Measurements from ENCODE around the gene GRIA3. TPM values are rescaled to one million over a fixed set of nuclear protein-coding genes. Genes with fewer than 3 reads are reported as not detected.

Gene GRIA3
- total RNA-seq, 4 donors from 2014 or later: 0.19 to 1.1 (median 0.55) TPM

DNA sequence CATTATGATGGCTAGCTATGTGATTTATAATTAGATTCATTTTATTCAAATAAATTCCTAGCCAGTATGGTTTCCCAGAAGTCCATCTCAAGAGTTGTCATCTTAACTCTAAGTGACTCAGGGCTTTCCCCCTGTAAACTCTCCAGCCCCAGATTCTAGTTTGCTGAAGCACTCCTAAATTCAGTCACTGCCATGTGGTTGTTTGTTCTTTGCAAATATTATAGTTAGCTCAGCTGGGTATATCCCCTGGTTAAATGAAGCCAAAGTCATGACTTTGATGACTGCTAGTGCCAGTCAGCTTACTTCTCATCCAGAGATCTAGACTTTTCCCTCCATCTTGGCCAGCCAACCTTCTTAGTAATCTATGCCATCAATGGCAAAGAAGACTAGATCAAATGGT, 126.0 kb downstream of the GRIA3 start:
- no peak for DNase-seq (ENCODE audit: low spot score)
- ATAC-seq (ENCODE audit: low FRiP score): no peak
- TF ChIP-seq, protein P1, sequence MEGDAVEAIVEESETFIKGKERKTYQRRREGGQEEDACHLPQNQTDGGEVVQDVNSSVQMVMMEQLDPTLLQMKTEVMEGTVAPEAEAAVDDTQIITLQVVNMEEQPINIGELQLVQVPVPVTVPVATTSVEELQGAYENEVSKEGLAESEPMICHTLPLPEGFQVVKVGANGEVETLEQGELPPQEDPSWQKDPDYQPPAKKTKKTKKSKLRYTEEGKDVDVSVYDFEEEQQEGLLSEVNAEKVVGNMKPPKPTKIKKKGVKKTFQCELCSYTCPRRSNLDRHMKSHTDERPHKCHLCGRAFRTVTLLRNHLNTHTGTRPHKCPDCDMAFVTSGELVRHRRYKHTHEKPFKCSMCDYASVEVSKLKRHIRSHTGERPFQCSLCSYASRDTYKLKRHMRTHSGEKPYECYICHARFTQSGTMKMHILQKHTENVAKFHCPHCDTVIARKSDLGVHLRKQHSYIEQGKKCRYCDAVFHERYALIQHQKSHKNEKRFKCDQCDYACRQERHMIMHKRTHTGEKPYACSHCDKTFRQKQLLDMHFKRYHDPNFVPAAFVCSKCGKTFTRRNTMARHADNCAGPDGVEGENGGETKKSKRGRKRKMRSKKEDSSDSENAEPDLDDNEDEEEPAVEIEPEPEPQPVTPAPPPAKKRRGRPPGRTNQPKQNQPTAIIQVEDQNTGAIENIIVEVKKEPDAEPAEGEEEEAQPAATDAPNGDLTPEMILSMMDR (IDR thresholded peaks at IDR 0.05): no peak

DNA sequence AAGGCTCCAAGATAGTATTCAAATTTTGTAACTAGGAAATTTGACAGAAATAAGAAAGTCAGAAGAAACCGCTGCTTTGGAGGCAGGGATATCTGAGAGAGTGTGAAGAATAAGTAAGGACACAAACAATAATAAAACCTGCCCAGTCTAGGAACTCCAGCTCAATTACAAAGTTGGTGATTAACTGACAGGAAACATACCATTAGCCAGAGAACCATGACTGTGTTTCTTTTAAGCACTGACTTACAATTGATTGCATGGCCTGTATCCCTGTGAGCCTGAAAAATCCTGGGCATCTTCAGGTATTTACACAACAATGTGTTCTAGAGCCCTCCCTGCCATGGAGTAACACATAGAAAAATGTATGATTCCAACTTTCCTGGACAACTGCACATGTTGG, 127.4 kb downstream of the GRIA3 start:
- DNase-seq (ENCODE audit: low spot score) (no peak), ATAC-seq (ENCODE audit: low FRiP score) (no peak)
- TF ChIP-seq, protein P1 (IDR thresholded peaks at IDR 0.05): no peak

DNA sequence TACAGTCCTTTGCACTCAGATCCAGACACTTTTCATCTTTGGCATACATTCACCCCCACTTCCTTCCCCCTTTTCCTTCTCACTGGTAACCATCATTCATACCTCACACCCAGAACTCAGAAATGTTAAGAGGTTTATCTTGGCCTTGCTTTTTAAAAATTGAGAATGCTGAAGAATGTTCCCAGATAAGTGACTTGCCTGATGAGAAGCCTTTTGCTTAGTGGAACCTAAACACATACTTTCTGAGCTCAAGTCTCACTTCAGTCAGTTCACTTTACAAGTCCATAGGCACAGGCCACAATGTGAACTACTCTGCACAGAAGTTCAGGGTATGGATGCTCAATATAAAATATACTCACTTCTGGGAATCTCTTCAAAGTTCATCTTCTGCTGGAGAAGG, 129.4 kb downstream of the GRIA3 start:
- ATAC-seq (ENCODE audit: low FRiP score): no peak
- DNase-seq (ENCODE audit: low spot score): no peak
- TF ChIP-seq, protein P1 (IDR thresholded peaks at IDR 0.05): no peak

DNA sequence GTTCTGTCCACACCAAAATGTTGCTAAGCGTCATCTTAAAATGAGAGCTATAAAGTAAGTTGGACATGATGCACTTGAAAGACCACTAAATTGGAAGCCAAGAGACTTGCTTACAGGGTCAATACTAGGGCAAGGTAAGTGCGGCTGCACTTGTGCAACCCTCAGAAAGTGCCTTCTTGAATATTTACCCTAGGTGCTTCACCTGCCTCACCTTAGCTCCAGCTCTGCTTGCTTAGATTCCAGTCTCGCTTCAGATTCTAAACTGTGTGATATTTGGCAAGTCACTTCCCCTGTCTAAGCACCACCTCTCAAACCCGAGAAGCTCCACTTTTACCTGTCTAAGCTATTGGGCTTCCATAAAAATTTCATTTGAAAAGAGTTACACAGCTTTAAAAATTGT, 136.5 kb downstream of the GRIA3 start:
- TF ChIP-seq, protein P1 (IDR thresholded peaks at IDR 0.05): no peak
- ATAC-seq (ENCODE audit: low FRiP score) (no peak), DNase-seq (ENCODE audit: low spot score) (no peak)

DNA sequence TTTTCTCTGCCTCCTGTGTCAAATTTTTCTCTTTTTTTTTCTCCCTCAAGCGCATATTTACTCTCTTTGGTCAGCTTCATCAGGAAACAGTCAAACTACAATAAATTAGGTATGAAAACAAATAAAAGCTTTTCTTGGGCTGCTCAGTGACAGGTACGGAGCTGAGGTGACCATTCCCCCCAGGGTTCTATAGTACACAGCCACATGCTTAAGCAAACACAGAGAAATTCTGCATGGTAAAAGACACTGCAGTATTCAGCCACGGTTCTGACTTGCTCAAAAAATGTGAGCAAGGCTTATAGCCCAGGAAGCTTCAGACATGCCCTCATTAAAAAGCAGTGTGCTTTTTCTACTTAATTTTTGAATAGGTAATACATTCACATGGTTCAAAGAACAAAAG, 138.5 kb downstream of the GRIA3 start:
- DNase-seq (ENCODE audit: low spot score) (no peak), ATAC-seq (ENCODE audit: low FRiP score) (no peak)
- TF ChIP-seq, protein P1 (IDR thresholded peaks at IDR 0.05): no peak

DNA sequence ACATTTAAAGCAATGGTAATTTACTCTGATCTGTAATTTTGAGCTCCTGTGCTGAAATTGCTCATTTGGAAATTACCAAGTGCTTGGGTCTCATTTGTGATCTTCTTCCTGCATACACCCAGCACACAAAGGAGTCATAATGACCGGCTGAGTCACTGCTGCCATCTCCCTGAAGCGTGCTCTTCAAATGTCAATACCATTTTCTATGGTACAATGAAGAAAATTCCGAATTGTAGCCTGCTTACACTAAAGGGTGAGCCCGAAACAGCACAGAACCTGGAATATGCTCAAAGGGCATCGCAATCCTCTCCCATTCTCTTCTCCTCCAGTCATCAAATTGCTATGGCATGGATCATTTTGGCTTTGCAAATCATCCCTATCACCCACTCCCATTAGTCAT, 140.5 kb downstream of the GRIA3 start:
- TF ChIP-seq, protein P1 (IDR thresholded peaks at IDR 0.05): no peak
- ATAC-seq (ENCODE audit: low FRiP score): no peak
- DNase-seq (ENCODE audit: low spot score): no peak

DNA sequence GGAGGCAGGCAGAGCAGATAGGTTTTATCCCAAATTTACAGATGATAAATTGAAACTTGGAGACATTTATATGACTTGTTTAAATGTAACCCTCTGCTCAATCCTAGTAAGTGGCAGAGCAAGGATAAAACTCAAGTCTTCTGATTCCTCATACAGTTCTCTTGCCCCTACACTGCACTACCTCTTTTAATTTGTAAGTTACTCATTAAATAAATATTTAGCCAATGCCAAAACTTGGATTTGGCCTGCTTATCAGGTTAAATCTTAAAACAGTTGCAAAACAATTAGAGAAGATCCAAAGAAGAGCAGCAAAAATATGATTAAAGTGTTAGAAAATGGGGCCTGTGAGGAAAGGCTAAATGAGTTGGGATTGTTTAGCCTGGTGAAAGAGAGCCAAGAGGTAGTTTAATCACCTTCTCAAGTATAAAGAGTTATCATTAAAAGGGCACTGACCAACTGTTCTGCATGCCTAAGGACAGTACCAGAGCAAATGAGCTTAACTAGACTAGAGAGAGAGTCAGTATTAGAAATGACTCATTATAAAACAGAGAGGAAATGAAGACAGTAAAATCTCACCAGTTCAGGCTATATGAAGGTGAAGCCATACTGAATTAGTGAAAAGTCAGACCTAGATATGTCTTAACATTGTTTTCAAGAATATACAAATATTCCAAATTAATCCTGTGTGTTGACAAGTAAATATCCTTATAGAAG, 146.3 kb downstream of the GRIA3 start:
- ATAC-seq (ENCODE audit: low FRiP score) (no peak), DNase-seq (ENCODE audit: low spot score) (no peak)
- TF ChIP-seq, protein P1 (IDR thresholded peaks at IDR 0.05): no peak
